ENCODE measurements around the gene TBC1D2B.

DNA sequence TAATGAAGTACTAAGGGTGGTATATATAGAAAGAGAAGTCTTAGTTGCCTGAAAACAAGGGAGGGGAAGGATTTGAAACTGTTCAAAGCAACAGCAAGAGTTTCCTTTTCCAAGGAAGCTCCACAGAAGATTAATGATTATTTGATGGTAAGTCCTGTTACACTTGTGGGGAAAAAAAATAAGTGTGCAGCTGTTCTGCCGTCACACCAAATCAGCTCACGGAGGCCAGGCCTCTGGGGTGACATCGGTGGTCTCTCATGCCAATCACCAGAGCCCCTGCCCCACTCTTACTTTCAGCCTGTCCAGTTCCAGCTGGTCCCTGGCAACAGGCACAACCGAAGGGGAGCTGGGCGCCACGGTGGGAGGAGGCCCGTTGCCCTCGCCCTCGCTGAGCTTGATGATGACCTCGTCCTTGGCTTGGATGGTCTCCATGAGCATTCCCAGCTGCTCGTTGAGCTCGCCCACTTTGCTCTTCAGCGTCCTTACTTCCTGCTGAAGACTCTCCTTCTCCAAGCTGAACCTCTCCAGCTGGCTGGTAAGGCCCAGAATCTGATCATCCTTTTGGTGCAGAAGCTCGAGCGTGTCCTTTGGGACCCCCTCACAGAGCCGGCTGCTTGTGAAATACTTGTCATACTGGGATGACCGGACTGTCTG lies 53.5 kb downstream of the TBC1D2B start:
- TF ChIP-seq, protein P1, sequence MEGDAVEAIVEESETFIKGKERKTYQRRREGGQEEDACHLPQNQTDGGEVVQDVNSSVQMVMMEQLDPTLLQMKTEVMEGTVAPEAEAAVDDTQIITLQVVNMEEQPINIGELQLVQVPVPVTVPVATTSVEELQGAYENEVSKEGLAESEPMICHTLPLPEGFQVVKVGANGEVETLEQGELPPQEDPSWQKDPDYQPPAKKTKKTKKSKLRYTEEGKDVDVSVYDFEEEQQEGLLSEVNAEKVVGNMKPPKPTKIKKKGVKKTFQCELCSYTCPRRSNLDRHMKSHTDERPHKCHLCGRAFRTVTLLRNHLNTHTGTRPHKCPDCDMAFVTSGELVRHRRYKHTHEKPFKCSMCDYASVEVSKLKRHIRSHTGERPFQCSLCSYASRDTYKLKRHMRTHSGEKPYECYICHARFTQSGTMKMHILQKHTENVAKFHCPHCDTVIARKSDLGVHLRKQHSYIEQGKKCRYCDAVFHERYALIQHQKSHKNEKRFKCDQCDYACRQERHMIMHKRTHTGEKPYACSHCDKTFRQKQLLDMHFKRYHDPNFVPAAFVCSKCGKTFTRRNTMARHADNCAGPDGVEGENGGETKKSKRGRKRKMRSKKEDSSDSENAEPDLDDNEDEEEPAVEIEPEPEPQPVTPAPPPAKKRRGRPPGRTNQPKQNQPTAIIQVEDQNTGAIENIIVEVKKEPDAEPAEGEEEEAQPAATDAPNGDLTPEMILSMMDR (IDR thresholded peaks at IDR 0.05) = no peak
- TF ChIP-seq POLR2A (IDR thresholded peaks at IDR 0.05) = no peak

Data from testis (tissue), 2 donors.